HepG2 (cell line): ENCODE data around the gene EGLN1. TPM values are rescaled to one million over a fixed set of nuclear protein-coding genes. Genes with fewer than 3 reads are reported as not detected.

ENCODE experiments used
- ARID3A ChIP-seq: IDR thresholded peaks from 2 replicates; pipeline ENCODE4 v1.6.1; 2012; ENCODE audit warnings: low read depth, low read length, improper control_type of control experiment
- CSRNP1 ChIP-seq: sonication (generic); formaldehyde crosslinking; IDR thresholded peaks from 2 replicates; pipeline ENCODE4 v1.8.1; 2023; ENCODE audit warnings: mild to moderate bottlenecking, missing genetic modification reagents
- DDIT3 ChIP-seq: sonication (generic); formaldehyde crosslinking; IDR thresholded peaks from 2 replicates; pipeline ENCODE4 v1.4.0; 2020; ENCODE audit warnings: mild to moderate bottlenecking, missing genetic modification reagents
- ELF4 ChIP-seq: sonication (generic); formaldehyde crosslinking; IDR thresholded peaks from 2 replicates; pipeline ENCODE4 v1.5.0; 2020; ENCODE audit warnings: missing genetic modification reagents, mild to moderate bottlenecking, moderate library complexity, borderline replicate concordance
- FOXO1 ChIP-seq: sonication (generic); formaldehyde crosslinking; IDR thresholded peaks from 2 replicates; pipeline ENCODE4 v1.4.0; 2020; ENCODE audit warnings: missing genetic modification reagents
- KDM1A ChIP-seq: IDR thresholded peaks from 2 replicates; pipeline ENCODE4 v1.6.1; 2016; ENCODE audit warnings: missing compliant biosample characterization
- KLF12 ChIP-seq: sonication (generic); formaldehyde crosslinking; IDR thresholded peaks from 2 replicates; pipeline ENCODE4 v1.4.0; 2020; ENCODE audit warnings: missing genetic modification reagents, borderline replicate concordance
- KLF13 ChIP-seq: sonication (generic); formaldehyde crosslinking; IDR thresholded peaks from 2 replicates; pipeline ENCODE4 v1.4.0; 2020; ENCODE audit warnings: mild to moderate bottlenecking, missing genetic modification reagents
- KMT2A ChIP-seq: sonication (generic); formaldehyde crosslinking; IDR thresholded peaks from 2 replicates; pipeline ENCODE4 v1.4.0; 2020; ENCODE audit warnings: missing genetic modification reagents
- MLLT10 ChIP-seq: sonication (generic); formaldehyde crosslinking; IDR thresholded peaks from 2 replicates; pipeline ENCODE4 v1.4.0; 2020; ENCODE audit warnings: missing genetic modification reagents
- SAP130 ChIP-seq: IDR thresholded peaks from 2 replicates; pipeline ENCODE4 v1.6.1; 2016; ENCODE audit warnings: low read depth
- SP1 ChIP-seq, 2 experiments: fragments of 450-650 bp in 1 of 2; sonication (generic) in 1 of 2; formaldehyde crosslinking in 1 of 2; IDR thresholded peaks; 2 replicates each; pipeline versions ENCODE4 v1.4.0 to v1.6.1; 2016 to 2020; ENCODE audit warnings: missing genetic modification reagents in 1 of 2
- U2AF1 ChIP-seq: fragments of 200-400 bp; formaldehyde crosslinking; optimal IDR thresholded peaks from 2 replicates; pipeline ENCODE3; 2017; ENCODE audit warnings: mild to moderate bottlenecking, low read depth, low read length
- YEATS4 ChIP-seq: sonication (generic); formaldehyde crosslinking; IDR thresholded peaks from 2 replicates; pipeline ENCODE4 v1.4.0; 2020; ENCODE audit warnings: missing genetic modification reagents, borderline replicate concordance
- ZBTB37 ChIP-seq: sonication (generic); formaldehyde crosslinking; IDR thresholded peaks from 2 replicates; pipeline ENCODE4 v1.4.0; 2020; ENCODE audit warnings: mild to moderate bottlenecking, missing genetic modification reagents
- ZC3H4 ChIP-seq: sonication (generic); formaldehyde crosslinking; IDR thresholded peaks from 2 replicates; pipeline ENCODE4 v1.4.0; 2020; ENCODE audit warnings: missing genetic modification reagents, borderline replicate concordance
- ZFY ChIP-seq: sonication (generic); formaldehyde crosslinking; IDR thresholded peaks from 2 replicates; pipeline ENCODE4 v1.4.0; 2020; ENCODE audit warnings: missing genetic modification reagents
- ZNF10 ChIP-seq: sonication (generic); formaldehyde crosslinking; IDR thresholded peaks from 2 replicates; pipeline ENCODE4 v1.4.0; 2020; ENCODE audit warnings: mild to moderate bottlenecking, low read depth, missing genetic modification reagents, borderline replicate concordance
- ZNF136 ChIP-seq: sonication (generic); formaldehyde crosslinking; IDR thresholded peaks from 2 replicates; pipeline ENCODE4 v1.8.1; 2022; ENCODE audit warnings: low read depth, mild to moderate bottlenecking, moderate library complexity, missing genetic modification reagents
- ZNF414 ChIP-seq: sonication (generic); formaldehyde crosslinking; IDR thresholded peaks from 2 replicates; pipeline ENCODE4 v1.5.0; 2020; ENCODE audit warnings: missing genetic modification reagents
- ZNF512 ChIP-seq: sonication (generic); formaldehyde crosslinking; IDR thresholded peaks from 2 replicates; pipeline ENCODE4 v1.4.0; 2020; ENCODE audit warnings: mild to moderate bottlenecking, missing genetic modification reagents
- ZNF720 ChIP-seq: sonication (generic); formaldehyde crosslinking; IDR thresholded peaks from 2 replicates; pipeline ENCODE4 v1.4.0; 2020; ENCODE audit warnings: missing genetic modification reagents
- polyA plus RNA-seq, 8 experiments: library from polyadenylated mRNA; depleted of rRNA in 3 of 8; stranded (reverse) in 7 of 8; unstranded in 1 of 8; fragments of >200 nt; fragmentation: Illumina TruSeq in 4 of 8; extraction: Trizol in 4 of 8; gene quantifications; 2 replicates each; pipeline versions ENCODE4 v1.2.1 to v1.2.3, GENCODE V29; 2011 to 2016; ENCODE audit warnings: low read depth in 4 of 8, missing spikeins in 1 of 8, mixed read lengths in 1 of 8; ENCODE audit not compliant: insufficient read depth in 1 of 8
- total RNA-seq, 5 experiments: library from RNA; depleted of rRNA; stranded (reverse); fragments of >200 nt; fragmentation: Illumina TruSeq; extraction: Trizol; gene quantifications; 2 replicates each; pipeline ENCODE4 v1.2.3, GENCODE V29; 2016; ENCODE audit warnings: low read depth in 1 of 5

The EGLN1 gene
- total and polyA plus RNA-seq, 2 of the 13 experiments (the other 11 are each of a cell fraction or from before 2014, with no cell fraction given), result 34.4 to 44.1 TPM

- TF ChIP-seq ARID3A, result no peak
- no peak for TF ChIP-seq ZC3H4 (CRISPR knock-in tag)
- TF ChIP-seq KMT2A, result peak; percentile 90
- no peak for TF ChIP-seq ZNF414
- 0 out of 2 replicates have a peak, but pooled peaks have one; percentile 41 for TF ChIP-seq ZNF136 (CRISPR knock-in tag)
- no peak for TF ChIP-seq CSRNP1 (CRISPR knock-in tag)
- no peak for TF ChIP-seq ZFY (CRISPR knock-in tag)
- TF ChIP-seq FOXO1, result no peak
- TF ChIP-seq ZNF10 (CRISPR knock-in tag), result no peak
- TF ChIP-seq SAP130, result peak; percentile 8; the same call in 1 of the 2 replicates
- no peak for TF ChIP-seq ELF4 (CRISPR knock-in tag)
- no peak for TF ChIP-seq U2AF1
- no peak for TF ChIP-seq MLLT10
- TF ChIP-seq ZBTB37 (CRISPR knock-in tag), result no peak
- TF ChIP-seq KLF13, result no peak
- TF ChIP-seq KLF12 (CRISPR knock-in tag), result no peak
- no peak for TF ChIP-seq YEATS4 (CRISPR knock-in tag)
- TF ChIP-seq DDIT3 (CRISPR knock-in tag), result no peak
- TF ChIP-seq KDM1A, result no peak
- TF ChIP-seq SP1 (IDR thresholded peaks at IDR 0.05), result no peak
- TF ChIP-seq SP1 (CRISPR knock-in tag; IDR thresholded peaks at IDR 0.05), result no peak
- no peak for TF ChIP-seq ZNF512 (CRISPR knock-in tag)
- no peak for TF ChIP-seq ZNF720 (CRISPR knock-in tag)
Observed at GRCh38 chr1:231335663-231336602, 86.2 kb downstream of the EGLN1 start (continued).
